Measurements from ENCODE around the gene ST6GALNAC2. TPM values are rescaled to one million over a fixed set of nuclear protein-coding genes. Genes with fewer than 3 reads are reported as not detected.

Gene ST6GALNAC2
- total RNA-seq, 1 donor from 2014 or later, result 13.6 TPM

DNA sequence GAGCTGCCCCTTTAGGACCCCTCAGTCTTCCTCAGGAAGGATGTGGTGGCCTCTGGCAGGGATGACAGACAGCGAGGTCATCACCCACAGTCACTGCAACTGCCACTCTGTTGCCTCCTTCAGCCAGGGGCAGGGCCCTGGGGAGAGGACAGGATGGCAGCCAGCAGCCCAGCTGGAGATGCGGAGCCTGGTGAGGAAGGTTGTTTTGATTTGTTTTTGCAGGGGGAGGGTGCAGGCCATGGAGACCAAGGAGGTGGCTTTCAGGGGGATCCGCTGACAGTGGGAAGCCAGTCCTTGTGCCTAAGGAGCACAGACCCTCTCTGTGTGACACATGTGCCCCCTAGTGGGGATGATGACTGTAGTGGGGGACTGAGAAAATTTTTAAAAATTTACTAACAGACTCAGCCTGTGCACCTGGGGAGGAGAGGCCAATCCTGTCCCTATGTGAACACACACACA, 38.4 kb downstream of the ST6GALNAC2 start:
- peaks cover 9% of the 10 kb centered on the region for H3K27me3 ChIP-seq (ENCODE audit: control insufficient read depth, insufficient read depth, low read length)
- DNase-seq (ENCODE audit: low read depth), result no peak
- TF ChIP-seq, protein P1, sequence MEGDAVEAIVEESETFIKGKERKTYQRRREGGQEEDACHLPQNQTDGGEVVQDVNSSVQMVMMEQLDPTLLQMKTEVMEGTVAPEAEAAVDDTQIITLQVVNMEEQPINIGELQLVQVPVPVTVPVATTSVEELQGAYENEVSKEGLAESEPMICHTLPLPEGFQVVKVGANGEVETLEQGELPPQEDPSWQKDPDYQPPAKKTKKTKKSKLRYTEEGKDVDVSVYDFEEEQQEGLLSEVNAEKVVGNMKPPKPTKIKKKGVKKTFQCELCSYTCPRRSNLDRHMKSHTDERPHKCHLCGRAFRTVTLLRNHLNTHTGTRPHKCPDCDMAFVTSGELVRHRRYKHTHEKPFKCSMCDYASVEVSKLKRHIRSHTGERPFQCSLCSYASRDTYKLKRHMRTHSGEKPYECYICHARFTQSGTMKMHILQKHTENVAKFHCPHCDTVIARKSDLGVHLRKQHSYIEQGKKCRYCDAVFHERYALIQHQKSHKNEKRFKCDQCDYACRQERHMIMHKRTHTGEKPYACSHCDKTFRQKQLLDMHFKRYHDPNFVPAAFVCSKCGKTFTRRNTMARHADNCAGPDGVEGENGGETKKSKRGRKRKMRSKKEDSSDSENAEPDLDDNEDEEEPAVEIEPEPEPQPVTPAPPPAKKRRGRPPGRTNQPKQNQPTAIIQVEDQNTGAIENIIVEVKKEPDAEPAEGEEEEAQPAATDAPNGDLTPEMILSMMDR (IDR thresholded peaks at IDR 0.05; ENCODE audit: insufficient read depth, low read length, poor library complexity, severe bottlenecking), result peak; percentile 78
- no peaks in the 10 kb centered on the region for H3K36me3 ChIP-seq (ENCODE audit: control insufficient read depth, insufficient read depth, low read length)
- H3K4me3 ChIP-seq (ENCODE audit: low read depth, low read length), result no peak overlapping the region

- Histone ChIP-seq H3K36me3 (ENCODE audit: control insufficient read depth, insufficient read depth, low read length) (no peaks in the 10 kb centered on the region), H3K27me3 (ENCODE audit: control insufficient read depth, insufficient read depth, low read length) (peaks cover 9% of the 10 kb centered on the region), H3K4me3 (ENCODE audit: low read depth, low read length) (no peak overlapping the region)
- TF ChIP-seq, protein P1 (IDR thresholded peaks at IDR 0.05; ENCODE audit: insufficient read depth, low read length, poor library complexity, severe bottlenecking), result no peak
- DNase-seq (ENCODE audit: low read depth), result no peak
These were observed 39.0 kb downstream of the ST6GALNAC2 start for GRCh38 chr17:76546556-76547182.

DNA sequence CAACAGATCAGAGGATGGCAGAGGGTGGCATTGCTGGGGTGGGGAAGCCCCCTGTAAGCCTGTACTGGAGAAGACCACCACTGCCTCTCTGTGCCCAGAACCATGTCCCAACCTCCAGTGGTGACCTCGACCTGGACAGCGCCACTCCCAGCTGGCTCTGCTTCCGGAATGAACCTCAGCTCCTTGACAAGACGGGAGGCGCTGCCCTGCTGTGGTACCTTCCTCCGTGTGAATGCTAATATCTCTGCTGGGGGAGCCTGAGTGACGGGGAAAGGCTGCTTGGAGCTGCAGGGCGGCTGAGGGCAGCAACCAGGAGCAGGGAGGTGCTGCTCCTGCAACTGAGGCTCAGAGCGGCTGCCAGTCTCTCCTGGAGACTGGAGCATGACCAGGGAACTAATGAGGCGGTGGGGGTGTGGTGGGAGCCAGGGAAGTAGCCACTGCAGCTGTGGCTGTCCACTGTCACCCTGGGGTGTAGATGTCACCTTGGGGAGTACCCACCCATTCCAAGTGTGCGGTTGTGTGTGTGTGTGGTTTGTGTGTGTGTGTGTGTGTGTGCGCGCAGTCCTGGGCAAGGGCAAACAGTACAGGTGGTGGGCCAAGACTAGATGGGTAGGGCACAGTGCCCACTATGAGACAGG, 39.6 kb downstream of the ST6GALNAC2 start:
- TF ChIP-seq, protein P1 (IDR thresholded peaks at IDR 0.05; ENCODE audit: insufficient read depth, low read length, poor library complexity, severe bottlenecking), result no peak
- H3K4me3 ChIP-seq (ENCODE audit: low read depth, low read length), result no peak overlapping the region
- no peaks in the 10 kb centered on the region for H3K36me3 ChIP-seq (ENCODE audit: control insufficient read depth, insufficient read depth, low read length)
- DNase-seq (ENCODE audit: low read depth), result no peak
- H3K27me3 ChIP-seq (ENCODE audit: control insufficient read depth, insufficient read depth, low read length), result peaks cover 9% of the 10 kb centered on the region

DNA sequence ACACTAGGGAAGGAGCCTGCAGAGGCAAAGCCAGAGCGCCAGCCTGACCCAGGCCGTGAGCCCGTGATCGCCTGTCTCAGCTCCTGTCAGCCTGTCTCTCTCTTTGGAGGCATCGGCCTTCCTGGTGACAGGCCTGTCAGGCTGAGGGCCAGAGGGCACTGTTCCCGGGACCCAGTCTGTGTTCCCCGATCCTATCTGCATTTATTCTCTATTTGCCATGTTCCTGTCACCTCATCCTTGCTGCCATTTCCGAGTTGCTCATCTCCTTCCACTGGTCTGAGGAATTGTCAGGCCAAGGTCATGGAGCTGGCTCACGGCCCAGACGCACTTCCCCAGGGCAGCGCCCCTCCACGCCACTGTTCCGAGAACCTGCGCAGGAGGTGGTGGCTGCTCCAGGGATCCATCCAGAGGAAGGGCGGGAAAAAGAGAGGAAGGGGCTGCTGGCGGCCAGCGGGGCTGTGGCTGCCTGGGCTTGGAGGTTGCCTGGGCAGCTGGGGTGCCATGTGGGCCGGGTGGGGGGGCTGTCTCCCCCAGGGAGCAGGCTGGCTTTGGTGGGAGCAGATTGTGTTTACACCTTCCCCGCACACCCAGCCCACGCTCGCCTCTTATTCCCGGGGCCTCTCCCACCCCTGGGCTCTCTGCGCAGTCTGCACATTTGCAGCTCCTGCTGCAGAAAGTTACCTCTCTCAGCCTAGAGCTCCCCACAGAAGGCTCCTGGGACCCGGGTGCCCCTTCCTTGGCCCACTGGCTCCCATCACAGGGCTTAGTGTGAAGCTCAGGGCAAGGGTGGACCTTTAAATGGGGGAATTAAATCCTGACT, 40.9 kb downstream of the ST6GALNAC2 start:
- TF ChIP-seq, protein P1 (IDR thresholded peaks at IDR 0.05; ENCODE audit: insufficient read depth, low read length, poor library complexity, severe bottlenecking), result no peak
- no peak for DNase-seq (ENCODE audit: low read depth)
- Histone ChIP-seq H3K4me3 (ENCODE audit: low read depth, low read length) (no peak overlapping the region), H3K36me3 (ENCODE audit: control insufficient read depth, insufficient read depth, low read length) (no peaks in the 10 kb centered on the region), H3K27me3 (ENCODE audit: control insufficient read depth, insufficient read depth, low read length) (peaks cover 9% of the 10 kb centered on the region)

GRCh38 chr17:76543826-76544545, 41.7 kb downstream of the ST6GALNAC2 start:
- Histone ChIP-seq H3K27me3 (ENCODE audit: control insufficient read depth, insufficient read depth, low read length) (peaks cover 9% of the 10 kb centered on the region), H3K4me3 (ENCODE audit: low read depth, low read length) (no peak overlapping the region), H3K36me3 (ENCODE audit: control insufficient read depth, insufficient read depth, low read length) (no peaks in the 10 kb centered on the region)
- DNase-seq (ENCODE audit: low read depth), result no peak
- TF ChIP-seq, protein P1 (IDR thresholded peaks at IDR 0.05; ENCODE audit: insufficient read depth, low read length, poor library complexity, severe bottlenecking), result no peak

Data from kidney epithelial cell (primary cell).